ENCODE results near the gene FAM20A. TPM values are rescaled to one million over a fixed set of nuclear protein-coding genes. Genes with fewer than 3 reads are reported as not detected.

FAM20A gene
- total RNA-seq (10 to 100 TPM; 14.9 to 72.0 TPM), polyA plus RNA-seq (10 to 100 TPM; 54.4 to 62.8 TPM)

DNA sequence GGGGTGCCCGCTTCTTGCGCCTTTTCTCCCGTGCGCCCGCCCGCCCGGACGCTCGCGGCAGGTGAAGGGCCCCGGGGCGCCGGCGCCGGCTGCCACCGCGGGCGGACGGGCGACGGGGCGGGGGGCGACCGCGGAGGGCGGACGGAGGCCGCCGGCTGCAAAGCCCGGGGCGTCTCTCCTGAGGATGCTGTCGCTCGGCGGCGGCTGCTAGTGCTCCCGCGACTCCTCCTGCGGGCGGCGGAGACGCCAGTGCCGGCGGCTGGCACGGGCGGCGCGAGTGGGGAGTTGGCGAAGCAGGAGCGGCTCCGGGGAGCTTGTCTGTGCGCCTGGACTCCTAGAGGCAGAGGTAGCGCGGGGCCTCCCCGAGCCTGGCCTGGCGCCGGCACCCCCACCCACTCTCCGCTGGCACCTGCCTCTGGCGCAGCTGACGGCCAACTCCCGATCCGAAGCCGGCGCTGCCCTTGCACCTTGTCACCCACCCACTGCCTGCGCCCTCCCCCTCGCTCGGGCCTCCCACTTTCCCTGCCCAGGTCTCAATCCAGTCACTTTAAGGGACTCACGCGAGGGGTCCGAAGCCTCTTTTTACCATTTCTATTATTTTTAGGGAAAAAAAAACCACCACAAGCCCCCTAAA, at the start of gene FAM20A:
Gene FAM20A (minus strand): TSS at position 437 of the 634 bp plus-strand sequence. CDS start 701 bp downstream, outside the sequence.
- TF ChIP-seq HNF4A (conservative IDR thresholded peaks at IDR 0.05) (peak; percentile 68 to 69), RAD21 (IDR thresholded peaks at IDR 0.05) (peak; percentile 13 to 53), TAF1 (conservative IDR thresholded peaks at IDR 0.05) (peak; percentile 63), SP1 (IDR thresholded peaks at IDR 0.05) (peak; percentile 38), JUND (IDR thresholded peaks at IDR 0.05) (no peak), NR2F2 (IDR thresholded peaks at IDR 0.05) (no peak), YY1 (IDR thresholded peaks at IDR 0.05) (peak; percentile 26), RXRA (IDR thresholded peaks at IDR 0.05) (peak; percentile 27 to 41), ATF3 (IDR thresholded peaks at IDR 0.05) (no peak), EGR1 (IDR thresholded peaks at IDR 0.05; ENCODE audit: low read depth in 2 of 2) (peak in 1 of 2 donors; percentile 13)
- TF ChIP-seq, protein P1, sequence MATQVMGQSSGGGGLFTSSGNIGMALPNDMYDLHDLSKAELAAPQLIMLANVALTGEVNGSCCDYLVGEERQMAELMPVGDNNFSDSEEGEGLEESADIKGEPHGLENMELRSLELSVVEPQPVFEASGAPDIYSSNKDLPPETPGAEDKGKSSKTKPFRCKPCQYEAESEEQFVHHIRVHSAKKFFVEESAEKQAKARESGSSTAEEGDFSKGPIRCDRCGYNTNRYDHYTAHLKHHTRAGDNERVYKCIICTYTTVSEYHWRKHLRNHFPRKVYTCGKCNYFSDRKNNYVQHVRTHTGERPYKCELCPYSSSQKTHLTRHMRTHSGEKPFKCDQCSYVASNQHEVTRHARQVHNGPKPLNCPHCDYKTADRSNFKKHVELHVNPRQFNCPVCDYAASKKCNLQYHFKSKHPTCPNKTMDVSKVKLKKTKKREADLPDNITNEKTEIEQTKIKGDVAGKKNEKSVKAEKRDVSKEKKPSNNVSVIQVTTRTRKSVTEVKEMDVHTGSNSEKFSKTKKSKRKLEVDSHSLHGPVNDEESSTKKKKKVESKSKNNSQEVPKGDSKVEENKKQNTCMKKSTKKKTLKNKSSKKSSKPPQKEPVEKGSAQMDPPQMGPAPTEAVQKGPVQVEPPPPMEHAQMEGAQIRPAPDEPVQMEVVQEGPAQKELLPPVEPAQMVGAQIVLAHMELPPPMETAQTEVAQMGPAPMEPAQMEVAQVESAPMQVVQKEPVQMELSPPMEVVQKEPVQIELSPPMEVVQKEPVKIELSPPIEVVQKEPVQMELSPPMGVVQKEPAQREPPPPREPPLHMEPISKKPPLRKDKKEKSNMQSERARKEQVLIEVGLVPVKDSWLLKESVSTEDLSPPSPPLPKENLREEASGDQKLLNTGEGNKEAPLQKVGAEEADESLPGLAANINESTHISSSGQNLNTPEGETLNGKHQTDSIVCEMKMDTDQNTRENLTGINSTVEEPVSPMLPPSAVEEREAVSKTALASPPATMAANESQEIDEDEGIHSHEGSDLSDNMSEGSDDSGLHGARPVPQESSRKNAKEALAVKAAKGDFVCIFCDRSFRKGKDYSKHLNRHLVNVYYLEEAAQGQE (IDR thresholded peaks at IDR 0.05): peak; percentile 85
- H3K9ac ChIP-seq (ENCODE audit: low read depth in 1 of 2, low read length in 2 of 2): peak within 1 kb of the TSS; percentile 71 to 95

GRCh38 chr17:68649324-68649723, 48.2 kb upstream of the FAM20A start:
- peaks cover 0 to 12% (median 5%) of the 10 kb centered on the region in 4 donors for H3K4me1 ChIP-seq (ENCODE audit: control insufficient read depth in 4 of 4, insufficient read depth in 4 of 4, low read length in 3 of 4)
- WGBS: 95% methylated on average over 3 of the region's 3 CpGs

More for the DNA sequence above, at the start of gene FAM20A:
- Histone ChIP-seq H3K4me1 (ENCODE audit: control insufficient read depth in 4 of 4, insufficient read depth in 4 of 4, low read length in 3 of 4) (peaks cover 9 to 36% (median 21%) of the 10 kb centered on the region in 4 donors), H3K36me3 (ENCODE audit: control insufficient read depth in 4 of 4, insufficient read depth in 3 of 4, low read depth in 1 of 4, low read length in 3 of 4) (no peaks in the 10 kb centered on the region), H3K27ac (ENCODE audit: low read depth in 1 of 2, low read length in 2 of 2) (peak within 1 kb of the TSS; percentile 81 to 89), H3K27me3 (ENCODE audit: control insufficient read depth in 4 of 4, insufficient read depth in 4 of 4, low read length in 3 of 4) (no peaks in the 10 kb centered on the region), H3K9me3 (ENCODE audit: control insufficient read depth in 4 of 4, low read length in 3 of 4) (no peaks in the 10 kb centered on the region), H3K4me3 (ENCODE audit: low read depth in 1 of 3, low read length in 3 of 3) (peak within 1 kb of the TSS; percentile 83 to 96 (median 91))
- peak; percentile 67 for DNase-seq (ENCODE audit: low spot score)
- WGBS: 2% methylated on average over 66 of the region's 69 CpGs

More at GRCh38 chr17:68649324-68649723, 48.2 kb upstream of the FAM20A start:
- DNase-seq (ENCODE audit: low spot score): no peak
- Histone ChIP-seq H3K9ac (ENCODE audit: low read depth in 1 of 2, low read length in 2 of 2) (no peak overlapping the region), H3K27ac (ENCODE audit: low read depth in 1 of 2, low read length in 2 of 2) (no peak overlapping the region), H3K36me3 (ENCODE audit: control insufficient read depth in 4 of 4, insufficient read depth in 3 of 4, low read depth in 1 of 4, low read length in 3 of 4) (no peaks in the 10 kb centered on the region), H3K4me3 (ENCODE audit: low read depth in 1 of 3, low read length in 3 of 3) (no peak overlapping the region), H3K9me3 (ENCODE audit: control insufficient read depth in 4 of 4, low read length in 3 of 4) (peaks cover 0 to 2% (median 0%) of the 10 kb centered on the region in 4 donors), H3K27me3 (ENCODE audit: control insufficient read depth in 4 of 4, insufficient read depth in 4 of 4, low read length in 3 of 4) (no peaks in the 10 kb centered on the region)
- TF ChIP-seq FOXA1 (IDR thresholded peaks at IDR 0.05) (no peak), HNF4G (IDR thresholded peaks at IDR 0.05) (no peak), RAD21 (IDR thresholded peaks at IDR 0.05) (no peak), TAF1 (conservative IDR thresholded peaks at IDR 0.05) (no peak), EGR1 (IDR thresholded peaks at IDR 0.05; ENCODE audit: low read depth in 2 of 2) (no peak), GABPA (IDR thresholded peaks at IDR 0.05 in 1 of 2, conservative IDR thresholded peaks at IDR 0.05 in 1 of 2) (no peak), JUND (IDR thresholded peaks at IDR 0.05) (no peak), SP1 (IDR thresholded peaks at IDR 0.05) (no peak), HNF4A (conservative IDR thresholded peaks at IDR 0.05) (no peak), MAX (IDR thresholded peaks at IDR 0.05) (no peak), RXRA (IDR thresholded peaks at IDR 0.05) (no peak), FOXA2 (IDR thresholded peaks at IDR 0.05) (no peak), YY1 (IDR thresholded peaks at IDR 0.05) (no peak), ATF3 (IDR thresholded peaks at IDR 0.05) (no peak), NR2F2 (IDR thresholded peaks at IDR 0.05) (no peak)
- TF ChIP-seq, protein P2, sequence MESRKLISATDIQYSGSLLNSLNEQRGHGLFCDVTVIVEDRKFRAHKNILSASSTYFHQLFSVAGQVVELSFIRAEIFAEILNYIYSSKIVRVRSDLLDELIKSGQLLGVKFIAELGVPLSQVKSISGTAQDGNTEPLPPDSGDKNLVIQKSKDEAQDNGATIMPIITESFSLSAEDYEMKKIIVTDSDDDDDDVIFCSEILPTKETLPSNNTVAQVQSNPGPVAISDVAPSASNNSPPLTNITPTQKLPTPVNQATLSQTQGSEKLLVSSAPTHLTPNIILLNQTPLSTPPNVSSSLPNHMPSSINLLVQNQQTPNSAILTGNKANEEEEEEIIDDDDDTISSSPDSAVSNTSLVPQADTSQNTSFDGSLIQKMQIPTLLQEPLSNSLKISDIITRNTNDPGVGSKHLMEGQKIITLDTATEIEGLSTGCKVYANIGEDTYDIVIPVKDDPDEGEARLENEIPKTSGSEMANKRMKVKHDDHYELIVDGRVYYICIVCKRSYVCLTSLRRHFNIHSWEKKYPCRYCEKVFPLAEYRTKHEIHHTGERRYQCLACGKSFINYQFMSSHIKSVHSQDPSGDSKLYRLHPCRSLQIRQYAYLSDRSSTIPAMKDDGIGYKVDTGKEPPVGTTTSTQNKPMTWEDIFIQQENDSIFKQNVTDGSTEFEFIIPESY (IDR thresholded peaks at IDR 0.05): no peak
- TF ChIP-seq, protein P1 (IDR thresholded peaks at IDR 0.05): no peak
- TF ChIP-seq, protein P3, sequence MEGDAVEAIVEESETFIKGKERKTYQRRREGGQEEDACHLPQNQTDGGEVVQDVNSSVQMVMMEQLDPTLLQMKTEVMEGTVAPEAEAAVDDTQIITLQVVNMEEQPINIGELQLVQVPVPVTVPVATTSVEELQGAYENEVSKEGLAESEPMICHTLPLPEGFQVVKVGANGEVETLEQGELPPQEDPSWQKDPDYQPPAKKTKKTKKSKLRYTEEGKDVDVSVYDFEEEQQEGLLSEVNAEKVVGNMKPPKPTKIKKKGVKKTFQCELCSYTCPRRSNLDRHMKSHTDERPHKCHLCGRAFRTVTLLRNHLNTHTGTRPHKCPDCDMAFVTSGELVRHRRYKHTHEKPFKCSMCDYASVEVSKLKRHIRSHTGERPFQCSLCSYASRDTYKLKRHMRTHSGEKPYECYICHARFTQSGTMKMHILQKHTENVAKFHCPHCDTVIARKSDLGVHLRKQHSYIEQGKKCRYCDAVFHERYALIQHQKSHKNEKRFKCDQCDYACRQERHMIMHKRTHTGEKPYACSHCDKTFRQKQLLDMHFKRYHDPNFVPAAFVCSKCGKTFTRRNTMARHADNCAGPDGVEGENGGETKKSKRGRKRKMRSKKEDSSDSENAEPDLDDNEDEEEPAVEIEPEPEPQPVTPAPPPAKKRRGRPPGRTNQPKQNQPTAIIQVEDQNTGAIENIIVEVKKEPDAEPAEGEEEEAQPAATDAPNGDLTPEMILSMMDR (IDR thresholded peaks at IDR 0.05; ENCODE audit: low read depth, low read length, missing input control): no peak
